ENCODE data around the gene SOCS4. TPM values are rescaled to one million over a fixed set of nuclear protein-coding genes. Genes with fewer than 3 reads are reported as not detected.
A peak's percentile ranks its signal among the peaks of the same experiment; 100 is the strongest.

The SOCS4 gene
- total RNA-seq, 1 donor from 2014 or later = 23.8 TPM

DNA sequence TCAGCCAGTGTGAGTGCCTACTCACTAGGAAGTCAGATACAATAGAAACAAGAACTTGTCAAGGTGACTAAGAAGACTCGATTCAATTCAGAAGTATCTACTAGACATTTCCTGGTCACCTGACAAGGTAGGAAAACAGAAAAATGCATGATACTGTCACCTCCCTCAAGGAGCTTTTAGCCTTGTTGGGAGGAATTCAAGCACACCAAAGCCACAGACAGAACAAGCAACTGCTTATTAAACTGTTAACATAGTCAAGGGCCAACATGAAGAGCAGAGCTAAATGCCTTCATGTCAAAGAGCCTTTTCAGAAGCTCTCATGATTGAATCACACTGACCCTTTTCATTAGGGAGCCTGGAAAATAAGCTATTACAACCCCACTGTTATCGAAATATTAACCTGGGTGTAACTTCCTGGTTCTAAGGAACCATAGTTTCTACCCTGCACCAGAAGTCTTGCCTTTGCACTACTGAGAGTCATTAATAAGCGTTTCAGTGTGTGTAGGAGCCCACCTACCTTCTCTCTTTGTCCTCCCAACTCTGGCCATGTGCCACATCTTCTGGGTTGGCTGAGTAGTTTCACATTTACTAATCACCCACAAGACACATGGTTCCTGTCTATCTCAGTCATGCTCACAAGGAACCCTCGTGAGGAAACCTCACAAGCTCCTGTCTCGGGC, 71.0 kb downstream of the SOCS4 start:
- Histone ChIP-seq H3K4me3 (no peak overlapping the region), H3K27ac (peak overlapping the region; percentile 70), H3K27me3 (no peaks in the 10 kb centered on the region), H3K36me3 (no peaks in the 10 kb centered on the region), H3K4me1 (peaks cover 50% of the 10 kb centered on the region), H3K9me3 (no peaks in the 10 kb centered on the region)
- no peak for DNase-seq
- TF ChIP-seq, protein P1, sequence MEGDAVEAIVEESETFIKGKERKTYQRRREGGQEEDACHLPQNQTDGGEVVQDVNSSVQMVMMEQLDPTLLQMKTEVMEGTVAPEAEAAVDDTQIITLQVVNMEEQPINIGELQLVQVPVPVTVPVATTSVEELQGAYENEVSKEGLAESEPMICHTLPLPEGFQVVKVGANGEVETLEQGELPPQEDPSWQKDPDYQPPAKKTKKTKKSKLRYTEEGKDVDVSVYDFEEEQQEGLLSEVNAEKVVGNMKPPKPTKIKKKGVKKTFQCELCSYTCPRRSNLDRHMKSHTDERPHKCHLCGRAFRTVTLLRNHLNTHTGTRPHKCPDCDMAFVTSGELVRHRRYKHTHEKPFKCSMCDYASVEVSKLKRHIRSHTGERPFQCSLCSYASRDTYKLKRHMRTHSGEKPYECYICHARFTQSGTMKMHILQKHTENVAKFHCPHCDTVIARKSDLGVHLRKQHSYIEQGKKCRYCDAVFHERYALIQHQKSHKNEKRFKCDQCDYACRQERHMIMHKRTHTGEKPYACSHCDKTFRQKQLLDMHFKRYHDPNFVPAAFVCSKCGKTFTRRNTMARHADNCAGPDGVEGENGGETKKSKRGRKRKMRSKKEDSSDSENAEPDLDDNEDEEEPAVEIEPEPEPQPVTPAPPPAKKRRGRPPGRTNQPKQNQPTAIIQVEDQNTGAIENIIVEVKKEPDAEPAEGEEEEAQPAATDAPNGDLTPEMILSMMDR (IDR thresholded peaks at IDR 0.05) = no peak
- ATAC-seq = peak; percentile 59
- intact Hi-C loops (cut with DNase I) = no loop called here

GRCh38 chr14:55098561-55098898, 71.5 kb downstream of the SOCS4 start:
- TF ChIP-seq, protein P1 (IDR thresholded peaks at IDR 0.05) = no peak
- H3K4me1 ChIP-seq = peaks cover 55% of the 10 kb centered on the region
- H3K27ac ChIP-seq = peak overlapping the region; percentile 70
- no peaks in the 10 kb centered on the region for H3K9me3 ChIP-seq
- intact Hi-C loops (cut with DNase I) = no loop called here
- H3K36me3 ChIP-seq = no peaks in the 10 kb centered on the region
- H3K4me3 ChIP-seq = no peak overlapping the region
- DNase-seq = no peak
- ATAC-seq = no peak
- no peaks in the 10 kb centered on the region for H3K27me3 ChIP-seq

Other genes starting within 250 kb of the SOCS4 start
- gene GCH1, start 124.4 kb upstream of the SOCS4 start, total RNA-seq = 14.3 TPM
- 3.5 TPM for gene WDHD1, start 137 bp upstream of the SOCS4 start, total RNA-seq
- gene MAPK1IP1L, start 24.4 kb downstream of the SOCS4 start, total RNA-seq = 72.5 TPM
- 351 TPM for gene LGALS3, start 102.0 kb downstream of the SOCS4 start, total RNA-seq
- gene DLGAP5, start 164.3 kb downstream of the SOCS4 start, total RNA-seq = 0.52 TPM
- gene FBXO34, start 244.2 kb downstream of the SOCS4 start, total RNA-seq = 29.2 TPM

Measured in upper lobe of right lung (tissue), 1 donor.